ENCODE data around the gene SLC1A2.
"Not testable (repeated sequence)": the region's sequence is repeated elsewhere in the genome, so short reads cannot be mapped to it uniquely, and the experiment has no call there.

The SLC1A2 gene

GRCh38 chr11:35242412-35243242, 176.7 kb downstream of the SLC1A2 start:
- no peak for DNase-seq (ENCODE audit: low spot score)

GRCh38 chr11:35241531-35241930, 177.8 kb downstream of the SLC1A2 start:
- DNase-seq (ENCODE audit: low spot score), result no peak

- DNase-seq (ENCODE audit: low spot score), result no peak
Observed at GRCh38 chr11:35241083-35241482, 178.3 kb downstream of the SLC1A2 start.

GRCh38 chr11:35239471-35240075, 179.8 kb downstream of the SLC1A2 start:
- DNase-seq (ENCODE audit: low spot score), result no peak

- DNase-seq (ENCODE audit: low spot score), result no peak
Observed at GRCh38 chr11:35238882-35239281, 180.5 kb downstream of the SLC1A2 start.

GRCh38 chr11:35237860-35238715, 181.3 kb downstream of the SLC1A2 start:
- DNase-seq (ENCODE audit: low spot score), result peak; percentile 73

GRCh38 chr11:35237351-35237750, 182.0 kb downstream of the SLC1A2 start:
- DNase-seq (ENCODE audit: low spot score), result no peak

- peak; percentile 31 for DNase-seq (ENCODE audit: low spot score)
Observed at GRCh38 chr11:35236667-35237003, 182.7 kb downstream of the SLC1A2 start.

- DNase-seq (ENCODE audit: low spot score), result peak; percentile 84
Observed at GRCh38 chr11:35235936-35236666, 183.3 kb downstream of the SLC1A2 start.

- no peak for DNase-seq (ENCODE audit: low spot score)
Observed at GRCh38 chr11:35235498-35235897, 183.9 kb downstream of the SLC1A2 start.

- no peak for DNase-seq (ENCODE audit: low spot score)
Observed at GRCh38 chr11:35235157-35235468, 184.2 kb downstream of the SLC1A2 start.

GRCh38 chr11:35234460-35235156, 184.8 kb downstream of the SLC1A2 start:
- peak; percentile 28 for DNase-seq (ENCODE audit: low spot score)

- DNase-seq (ENCODE audit: low spot score), result no peak
Observed at GRCh38 chr11:35233518-35233917, 185.8 kb downstream of the SLC1A2 start.

GRCh38 chr11:35232891-35233330, 186.4 kb downstream of the SLC1A2 start:
- DNase-seq (ENCODE audit: low spot score), result no peak

GRCh38 chr11:35231076-35231860, 188.1 kb downstream of the SLC1A2 start:
- no peak for DNase-seq (ENCODE audit: low spot score)

- DNase-seq (ENCODE audit: low spot score), result no peak
Observed at GRCh38 chr11:35230388-35230787, 189.0 kb downstream of the SLC1A2 start.

GRCh38 chr11:35228328-35228725, 191.0 kb downstream of the SLC1A2 start:
- no peak for DNase-seq (ENCODE audit: low spot score)

GRCh38 chr11:35227576-35228327, 191.6 kb downstream of the SLC1A2 start:
- no peak for DNase-seq (ENCODE audit: low spot score)

- DNase-seq (ENCODE audit: low spot score), result not testable (repeated sequence)
Observed at GRCh38 chr11:35226756-35227155, 192.6 kb downstream of the SLC1A2 start.

GRCh38 chr11:35225946-35226520, 193.3 kb downstream of the SLC1A2 start:
- DNase-seq (ENCODE audit: low spot score), result no peak

Data from CD4-positive, alpha-beta T cell treated with Interleukin-15 for 4 hours (primary cell).